HG02588 (cell line): Measurements from ENCODE around the gene WDPCP.
"Not testable (repeated sequence)": the region's sequence is repeated elsewhere in the genome, so short reads cannot be mapped to it uniquely, and the experiment has no call there.

Source experiments
- ATAC-seq: cut with Tn5 transposase; IDR thresholded peaks from one replicate; pipeline ENCODE4 v1.9.1; 2021; ENCODE audit warnings: mild to moderate bottlenecking, moderate library complexity; ENCODE audit not compliant: unreplicated experiment

Gene WDPCP

DNA sequence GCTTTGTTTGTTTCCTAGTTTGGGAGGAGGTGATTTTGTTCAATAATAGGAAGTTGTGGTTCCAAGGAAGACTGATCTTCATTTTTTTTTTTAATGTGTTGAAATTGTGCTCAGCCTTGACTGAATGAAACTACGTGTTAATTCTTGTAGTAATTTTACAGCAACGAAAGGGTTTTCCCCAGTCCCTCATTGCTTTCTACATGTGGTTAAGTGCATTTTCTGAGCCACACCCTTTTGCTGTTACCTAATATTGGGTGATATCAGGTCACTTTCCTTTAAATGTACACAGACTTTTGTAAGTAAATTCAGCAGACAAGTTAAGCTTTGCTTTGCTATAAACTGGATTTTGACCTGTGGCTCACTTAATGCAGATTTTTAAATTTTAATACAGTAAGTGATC is 464.1 kb downstream of the WDPCP start:
- ATAC-seq: no peak

DNA sequence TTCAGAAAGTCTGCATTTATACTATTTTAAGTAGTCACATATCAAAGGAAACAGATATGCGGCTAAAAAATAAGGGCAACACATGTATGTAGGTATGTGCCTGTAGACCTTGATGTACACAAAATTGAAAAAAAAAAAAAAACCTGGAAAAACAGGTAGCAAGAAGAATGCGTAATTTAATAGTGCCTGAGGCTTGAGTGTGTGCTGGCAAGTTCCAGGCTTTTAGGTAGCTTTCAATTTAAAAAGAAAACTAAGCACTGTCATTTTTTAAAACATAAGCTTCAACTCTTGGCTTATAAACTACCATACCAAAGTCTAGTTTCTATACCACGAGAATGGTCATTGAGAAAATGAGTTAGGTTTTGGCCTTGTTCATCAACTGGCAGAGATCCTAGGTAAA is 465.4 kb downstream of the WDPCP start:
- ATAC-seq: no peak

DNA sequence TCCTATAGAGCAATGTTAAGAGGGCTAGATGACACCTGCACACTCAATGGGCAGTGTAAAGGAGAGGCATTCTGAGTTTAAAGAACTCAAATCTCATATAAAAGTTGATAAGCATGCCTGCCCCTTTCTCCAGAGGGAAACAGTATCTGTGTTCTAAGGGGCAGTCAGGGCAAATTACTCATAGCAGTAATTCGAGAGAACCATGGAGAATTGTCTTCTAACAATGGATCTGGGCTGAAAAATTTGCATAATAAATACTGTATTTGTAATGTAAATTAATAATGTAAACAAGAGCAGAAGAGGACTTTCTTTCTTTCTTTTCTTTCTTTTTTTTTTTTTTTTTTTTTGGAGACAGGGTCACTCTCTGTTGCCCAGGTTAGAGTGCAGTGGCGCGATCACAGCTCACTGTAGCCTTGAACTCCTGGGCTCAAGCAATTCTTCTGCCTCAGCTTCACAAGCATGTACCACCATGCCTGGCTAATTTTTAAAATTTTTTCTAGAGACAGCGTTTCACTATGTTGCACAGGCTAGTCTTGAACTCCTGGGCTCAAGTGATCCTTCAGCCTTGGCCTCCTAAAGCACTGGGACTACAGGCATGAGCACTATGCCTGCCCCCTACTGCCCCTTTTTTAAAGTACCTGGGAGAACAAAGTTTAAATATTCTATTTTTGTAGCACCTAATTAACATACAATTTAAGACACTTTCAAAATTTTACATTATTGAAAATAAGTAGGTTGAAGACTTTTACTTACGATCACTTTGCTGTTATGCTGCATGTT is 467.0 kb downstream of the WDPCP start:
- ATAC-seq: no peak

DNA sequence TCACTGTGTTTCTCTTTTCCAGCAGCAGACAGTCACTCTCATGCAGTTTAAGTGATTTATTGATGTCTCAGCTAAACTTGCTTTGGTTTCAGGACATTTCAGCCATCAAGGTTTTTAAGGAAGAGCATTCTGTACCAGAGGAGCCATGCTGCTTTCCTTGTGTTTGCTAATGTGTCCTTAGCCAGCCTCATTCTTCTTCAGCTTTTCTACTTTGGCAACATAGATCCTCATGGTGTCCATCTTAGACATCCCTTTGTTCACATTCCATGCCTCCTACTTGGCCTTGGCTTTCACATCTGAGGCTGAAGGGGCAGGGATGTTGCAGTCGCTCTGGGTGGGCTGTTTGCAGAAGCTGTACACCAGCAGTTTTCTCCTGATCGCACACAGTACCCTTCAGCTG is 469.5 kb downstream of the WDPCP start:
- no peak for ATAC-seq

DNA sequence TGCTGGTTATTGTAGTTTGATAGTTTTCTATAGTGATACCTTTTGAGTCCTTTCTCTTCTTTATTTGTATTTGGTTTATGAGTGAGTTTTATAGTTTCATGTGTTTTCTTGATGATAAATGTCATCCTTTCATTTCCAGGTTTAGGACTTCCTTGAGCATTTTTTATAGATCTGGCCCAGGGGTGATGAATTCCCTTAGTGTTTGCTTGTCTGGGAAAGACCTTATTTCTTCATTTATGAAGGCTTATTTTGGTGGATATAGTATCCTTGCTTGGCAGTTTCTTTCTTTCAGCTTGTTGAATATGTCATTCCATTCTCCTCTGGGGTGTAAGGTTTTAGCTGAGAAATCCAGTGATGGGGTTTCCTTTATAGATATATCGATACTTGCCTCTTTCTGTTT is 483.8 kb downstream of the WDPCP start:
- no peak for ATAC-seq

DNA sequence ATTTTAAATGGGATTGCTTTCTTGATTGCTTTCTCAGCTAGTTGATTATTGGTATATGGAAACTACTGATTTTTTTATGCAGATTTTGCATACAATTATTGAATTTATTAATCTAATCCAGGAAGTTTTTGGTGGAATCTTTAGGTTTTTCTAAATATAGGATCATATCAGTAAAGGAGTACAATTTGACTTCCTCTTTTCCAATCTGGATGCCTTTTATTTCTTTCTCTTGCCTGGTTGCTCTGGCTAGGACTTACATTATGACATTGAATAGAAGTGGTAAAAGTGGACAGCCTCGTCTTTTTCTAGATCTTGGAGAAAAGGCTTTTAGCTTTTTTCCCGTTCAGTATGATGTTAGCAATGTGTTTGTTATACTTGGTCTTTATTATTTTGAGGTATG is 486.3 kb downstream of the WDPCP start:
- ATAC-seq: no peak

DNA sequence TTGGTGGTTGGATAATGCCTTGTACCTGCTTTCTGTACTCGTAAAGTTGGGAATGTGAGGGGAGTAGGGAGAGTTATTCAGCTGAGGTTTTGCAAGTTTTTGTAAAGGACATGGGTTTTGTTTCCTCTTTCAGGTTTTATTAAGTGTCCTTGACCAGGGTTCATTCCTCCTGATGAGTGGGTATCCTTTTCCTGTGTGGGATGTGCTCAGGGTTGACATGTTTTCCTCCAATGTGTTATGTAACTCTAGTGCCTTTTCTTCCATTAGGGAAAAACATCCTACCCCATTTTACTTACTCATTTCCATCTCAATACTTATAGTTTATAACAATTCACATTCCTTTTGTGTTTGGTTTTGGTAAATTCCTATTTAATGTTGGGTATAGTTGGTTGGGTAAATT is 489.2 kb downstream of the WDPCP start:
- ATAC-seq: no peak

DNA sequence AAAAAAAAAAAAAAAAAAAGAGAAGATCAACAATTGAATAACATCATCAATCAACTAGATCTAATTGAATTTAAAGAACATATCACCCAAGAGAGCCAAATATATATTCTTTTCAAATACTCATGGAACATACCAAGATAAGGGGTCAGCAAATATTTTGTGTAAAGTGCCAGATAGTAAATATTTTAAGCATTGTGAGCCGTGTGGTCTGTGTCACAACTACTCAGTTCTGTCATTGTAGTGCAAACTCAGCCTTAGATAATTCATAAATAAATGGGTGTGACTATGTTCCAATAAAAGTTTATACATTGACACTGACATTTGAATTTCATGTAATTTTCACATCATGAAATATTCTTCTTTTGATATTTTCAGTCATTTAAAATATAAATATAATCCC is 491.8 kb downstream of the WDPCP start:
- ATAC-seq: no peak

DNA sequence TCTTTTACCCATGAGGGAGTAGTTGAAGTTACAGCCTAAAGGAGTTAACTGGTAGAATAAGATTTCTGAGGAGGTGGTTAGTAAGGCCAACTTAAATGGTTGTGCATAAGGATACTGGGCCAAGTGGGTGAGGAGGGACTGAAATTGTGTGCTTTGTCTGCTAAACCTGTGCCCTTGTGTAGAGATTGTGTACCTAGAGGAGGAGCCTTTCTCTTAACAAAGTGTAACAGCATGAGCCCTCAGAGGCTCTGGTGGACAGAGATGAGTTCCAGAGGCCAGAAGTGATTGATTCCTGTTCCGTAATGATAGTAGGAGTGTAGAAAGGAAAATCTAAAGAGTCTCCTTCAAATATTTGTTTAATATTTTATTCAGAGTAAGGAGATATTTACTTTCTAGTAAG is 494.8 kb downstream of the WDPCP start:
- no peak for ATAC-seq

DNA sequence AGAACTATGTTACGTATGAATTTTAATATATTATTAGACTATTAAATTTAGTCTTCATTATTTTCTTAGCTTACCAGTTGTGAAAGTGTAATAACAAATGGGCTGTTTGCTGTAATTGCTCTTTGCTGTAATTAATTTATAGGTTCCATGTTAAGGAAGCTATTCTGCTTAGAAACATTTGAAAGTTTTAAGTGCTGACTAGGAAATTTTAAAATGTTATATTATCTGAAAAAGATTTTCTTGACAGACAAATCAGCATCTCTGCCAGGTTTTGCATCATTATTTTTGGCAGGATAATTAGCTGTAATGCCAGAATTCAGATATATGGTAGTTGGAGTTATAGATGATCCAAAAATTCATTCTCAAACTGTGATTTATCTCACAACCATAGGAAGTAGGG is 495.4 kb downstream of the WDPCP start:
- no peak for ATAC-seq

DNA sequence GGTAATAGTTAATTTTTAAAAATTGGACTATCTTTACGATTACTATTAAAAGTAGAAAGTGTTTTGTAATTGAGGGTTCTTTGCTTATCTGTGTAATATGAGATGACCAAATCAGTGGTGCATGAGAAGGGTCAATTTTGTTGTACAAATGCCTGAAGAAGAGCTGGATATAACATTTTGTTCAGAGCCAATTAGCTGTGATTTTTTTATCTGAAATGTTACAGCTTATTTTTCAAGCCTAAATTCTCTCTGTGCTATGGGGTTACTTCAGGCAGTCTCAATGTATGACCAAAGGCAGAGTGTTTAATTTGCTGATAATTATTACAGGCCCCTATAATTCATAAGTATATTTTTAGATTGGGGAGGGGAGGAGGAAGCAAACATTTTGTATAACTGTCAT is 495.9 kb downstream of the WDPCP start:
- no peak for ATAC-seq

DNA sequence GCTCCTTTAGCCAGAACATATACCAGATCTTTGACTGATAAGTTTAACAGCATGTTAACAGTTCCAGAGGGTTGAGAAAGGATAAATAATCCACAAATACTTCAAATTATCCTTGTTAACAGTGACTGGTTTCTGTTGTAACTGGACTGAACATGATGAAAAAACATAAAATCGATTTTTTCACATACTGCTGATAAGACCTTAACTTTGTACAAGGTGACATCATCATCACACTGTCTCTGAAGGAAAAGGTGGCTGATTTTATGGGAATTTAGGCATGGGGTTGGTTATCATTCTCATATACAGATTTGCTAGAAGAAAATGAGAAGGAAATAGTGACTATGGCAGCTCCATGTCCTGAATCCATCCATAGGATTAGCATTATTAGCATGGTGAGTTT is 501.6 kb downstream of the WDPCP start:
- no peak for ATAC-seq

DNA sequence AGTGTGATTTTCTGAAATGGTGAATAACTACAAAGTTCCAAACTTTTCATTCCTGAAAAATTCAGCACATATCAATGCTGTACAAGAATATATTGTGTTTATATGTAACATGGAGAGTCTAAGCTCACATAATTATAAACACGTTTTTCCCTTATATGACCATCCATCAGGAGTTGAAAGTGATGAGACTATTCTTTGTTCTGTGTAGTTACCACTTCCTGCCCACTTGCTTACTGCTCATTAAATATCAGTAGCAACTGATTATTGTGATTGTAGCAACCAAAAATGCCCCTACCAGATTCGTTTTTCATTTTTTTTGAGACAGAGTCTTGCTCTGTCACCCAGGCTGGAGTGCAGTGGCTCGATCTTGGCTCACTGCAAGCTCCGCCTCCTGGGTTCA is 506.9 kb downstream of the WDPCP start:
- no peak for ATAC-seq

DNA sequence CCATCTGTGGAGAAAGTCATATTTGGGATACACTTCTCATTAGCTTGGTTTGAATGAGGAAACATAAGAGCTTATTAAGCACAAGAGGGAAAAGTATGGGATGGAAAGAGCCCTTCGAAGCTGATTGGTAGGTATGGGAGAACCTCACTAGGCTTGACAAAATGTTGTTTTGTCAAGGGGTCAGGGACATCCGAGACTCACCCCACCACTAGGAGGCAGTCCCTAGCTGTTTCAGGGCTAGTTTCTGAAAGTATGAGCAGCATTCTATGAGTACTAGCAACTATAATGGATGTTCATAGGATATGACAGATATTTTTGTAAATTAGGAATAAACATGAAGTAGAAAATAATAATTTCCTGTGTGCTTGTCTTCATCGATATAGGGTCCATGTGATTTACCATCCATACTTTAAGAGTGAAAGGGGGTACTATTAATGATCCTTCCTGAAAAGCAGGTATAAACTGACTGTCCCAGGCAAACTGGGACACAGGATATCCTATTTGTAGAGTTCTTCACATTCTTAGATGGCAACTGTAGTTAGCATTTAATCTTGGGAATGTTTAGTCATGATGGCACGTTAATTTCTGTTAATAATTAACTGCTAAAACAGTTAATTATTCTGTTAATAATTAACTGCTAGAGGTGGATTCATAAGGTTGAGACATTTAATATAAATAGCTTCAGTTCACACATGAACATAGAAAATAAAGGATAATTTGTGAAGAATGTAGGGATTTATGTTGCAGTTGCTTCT is 509.2 kb downstream of the WDPCP start:
- no peak for ATAC-seq

DNA sequence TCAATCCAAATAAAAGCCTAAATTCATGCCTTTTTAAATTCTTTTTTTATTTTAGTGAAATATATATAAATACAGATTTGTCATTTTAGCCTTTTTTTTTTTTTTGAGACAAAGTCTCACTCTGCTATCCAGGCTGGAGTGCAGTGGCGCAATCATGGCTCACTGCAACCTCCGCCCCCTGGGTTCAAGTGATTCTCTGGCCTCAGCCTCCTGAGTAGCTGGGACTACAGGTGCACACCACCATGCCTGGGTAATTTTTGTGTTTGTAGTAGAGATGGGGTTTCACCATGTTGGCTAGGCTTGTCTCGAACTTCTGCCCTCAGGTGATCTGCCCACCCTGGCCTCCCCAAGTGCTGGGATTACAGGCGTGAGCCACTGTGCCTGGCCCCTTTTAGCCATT is 513.9 kb downstream of the WDPCP start:
- not testable (repeated sequence) for ATAC-seq

DNA sequence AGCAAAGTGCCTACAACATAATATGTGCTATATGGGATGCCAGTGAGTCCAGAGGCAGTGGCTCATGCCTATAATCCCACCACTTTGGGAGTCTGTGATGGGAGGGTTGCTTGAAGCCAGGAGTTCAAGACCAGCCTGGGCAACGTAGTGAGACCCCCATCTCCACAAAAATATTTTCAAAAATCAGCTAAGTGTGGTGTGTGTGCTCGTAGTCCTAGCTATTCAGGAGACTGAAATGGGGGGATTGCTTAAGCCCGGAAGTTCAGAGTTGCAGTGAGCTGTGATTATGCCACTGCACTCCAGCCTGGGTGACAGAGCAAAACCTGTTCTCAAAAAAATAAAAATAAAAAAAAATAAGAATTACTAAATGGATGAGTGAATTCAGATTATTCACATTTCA is 514.3 kb downstream of the WDPCP start:
- ATAC-seq: no peak

DNA sequence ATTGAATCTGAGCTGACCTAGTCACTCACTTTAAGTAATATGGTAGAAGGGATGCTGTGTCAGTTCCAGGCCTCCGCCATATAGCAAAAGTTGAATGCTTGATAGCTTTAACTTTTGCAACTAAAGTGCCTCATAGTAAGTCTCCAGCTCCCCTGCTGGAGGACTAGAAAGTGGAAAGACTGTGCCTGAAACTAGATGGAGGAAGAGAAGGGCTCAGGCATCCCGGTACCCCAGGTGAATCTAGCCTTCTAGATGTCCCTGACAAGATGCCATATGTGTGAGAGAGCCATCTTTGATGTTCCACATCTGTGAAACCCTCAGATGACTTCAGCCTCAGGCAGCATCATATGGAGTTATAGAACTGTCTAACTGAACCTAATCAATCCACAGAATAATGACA is 516.6 kb downstream of the WDPCP start:
- ATAC-seq: no peak
